ENCODE results near the gene XRCC1. TPM values are rescaled to one million over a fixed set of nuclear protein-coding genes. Genes with fewer than 3 reads are reported as not detected.

The XRCC1 gene
- total RNA-seq, 4 donors from 2014 or later, result 29.6 to 38.8 (median 31.3) TPM

GRCh38 chr19:43622070-43622469 is 46.7 kb upstream of the XRCC1 start:
- intact Hi-C loops (cut with DNase I), result no loop called here
- no peaks in the 10 kb centered on the region for H3K27me3 ChIP-seq
- peaks cover 7 to 10% of the 10 kb centered on the region in 2 donors for H3K4me1 ChIP-seq
- WGBS, 2 donors, result 79 to 83% methylated on average over 4 of the region's 4 CpGs
- H3K27ac ChIP-seq, result no peak overlapping the region
- no peaks in the 10 kb centered on the region for H3K36me3 ChIP-seq
- no peak for DNase-seq
- no peaks in the 10 kb centered on the region for H3K9me3 ChIP-seq
- H3K4me3 ChIP-seq (replicated peaks in 1 of 3), result no peak overlapping the region
- no peak for TF ChIP-seq POLR2A (IDR thresholded peaks at IDR 0.05)
- TF ChIP-seq CTCF (IDR thresholded peaks at IDR 0.05), result no peak

GRCh38 chr19:43620061-43621001 is 45.0 kb upstream of the XRCC1 start:
- intact Hi-C loops (cut with DNase I), result no loop called here
- peak overlapping the region; percentile 38 to 74 (median 72) for H3K4me3 ChIP-seq (replicated peaks in 1 of 3)
- no peaks in the 10 kb centered on the region for H3K36me3 ChIP-seq
- H3K27me3 ChIP-seq, result no peaks in the 10 kb centered on the region
- H3K4me1 ChIP-seq, result peaks cover 10 to 11% of the 10 kb centered on the region in 2 donors
- 49 to 69% methylated on average over 16 to 21 of the region's 23 CpGs for WGBS, 2 donors
- DNase-seq, result no peak
- H3K9me3 ChIP-seq, result no peaks in the 10 kb centered on the region
- TF ChIP-seq POLR2A (IDR thresholded peaks at IDR 0.05) (no peak), CTCF (IDR thresholded peaks at IDR 0.05) (no peak)
- H3K27ac ChIP-seq, result peak overlapping the region; percentile 88 to 97 (median 95)

- Histone ChIP-seq H3K9me3 (no peaks in the 10 kb centered on the region), H3K4me1 (peaks cover 10 to 11% of the 10 kb centered on the region in 2 donors), H3K27me3 (no peaks in the 10 kb centered on the region), H3K4me3 (replicated peaks in 1 of 3) (peak within 1 kb of the TSS; percentile 38 to 74 (median 72)), H3K27ac (peak within 1 kb of the TSS; percentile 88 to 97 (median 95)), H3K36me3 (no peaks in the 10 kb centered on the region)
- intact Hi-C loops (cut with DNase I), result no loop called here
- WGBS, 2 donors, result 1% methylated on average over 30 of the region's 81 CpGs; no CpG with 5 or more reads in 1 of the 2 donors
- TF ChIP-seq POLR2A (IDR thresholded peaks at IDR 0.05) (peak in 1 of 2 donors; percentile 84), CTCF (IDR thresholded peaks at IDR 0.05) (no peak)
- peak; percentile 85 to 88 for DNase-seq
These were observed 44.1 kb upstream of the XRCC1 start, which contains the start of gene ZNF428 for GRCh38 chr19:43619262-43620060. Gene ZNF428 (minus strand): TSS chr19:43619629. CDS start chr19:43614304, 5,325 bp downstream.

GRCh38 chr19:43618921-43619261 is 43.6 kb upstream of the XRCC1 start:
- Histone ChIP-seq H3K36me3 (no peaks in the 10 kb centered on the region), H3K27me3 (no peaks in the 10 kb centered on the region), H3K27ac (peak overlapping the region; percentile 88 to 97 (median 95)), H3K9me3 (no peaks in the 10 kb centered on the region), H3K4me3 (replicated peaks in 1 of 3) (peak overlapping the region; percentile 38 to 74 (median 72)), H3K4me1 (peaks cover 10 to 11% of the 10 kb centered on the region in 2 donors)
- 0 to 1% methylated on average over 9 to 11 of the region's 14 CpGs for WGBS, 2 donors
- no peak for DNase-seq
- intact Hi-C loops (cut with DNase I), result no loop called here
- TF ChIP-seq POLR2A (IDR thresholded peaks at IDR 0.05) (no peak), CTCF (IDR thresholded peaks at IDR 0.05) (no peak)

Data from thyroid gland (tissue), 4 donors.